GM12878 (cell line): ENCODE data around the gene CES3. TPM values are rescaled to one million over a fixed set of nuclear protein-coding genes. Genes with fewer than 3 reads are reported as not detected.

Experiments used
- ATAC-seq: fragments of 200-7000 bp; cut with Tn5 transposase; 3 replicates; pipeline ENCODE4 v1.9.1; 2020; ENCODE audit warnings: mild to moderate bottlenecking, moderate library complexity
- BruUV-seq: library from RNA; stranded (reverse); fragments of 400-500 nt; replicated peaks from 2 replicates; lab custom pipeline; 2021; lab: Mats Ljungman, UMichigan
- CTCF ChIA-PET: fragments of 300-600 bp; sonication (Branson Sonifier 250); formaldehyde crosslinking; extraction: SDS; loops from one replicate; lab custom pipeline; 2021; ENCODE audit warnings: inconsistent platforms; lab: Yijun Ruan, JAX
- POLR2A ChIA-PET: fragments of 350-600 bp; formaldehyde crosslinking; extraction: SDS; loops from one replicate; lab custom pipeline; 2021; ENCODE audit warnings: inconsistent platforms; lab: Charles Lee
- RAD21 ChIA-PET: fragments of 300-600 bp; sonication (Branson Sonifier 250); formaldehyde crosslinking; loops from one replicate; lab custom pipeline; 2023; ENCODE audit warnings: antibody characterized with exemption; ENCODE audit not compliant: unreplicated experiment; lab: Charles Lee
- SMC1A ChIA-PET: fragments of 300-600 bp; sonication (Branson Sonifier 250); formaldehyde crosslinking; loops from one replicate; lab custom pipeline; 2023; ENCODE audit not compliant: unreplicated experiment, uncharacterized antibody; lab: Charles Lee
- DNase-seq: peaks from one replicate; pipeline ENCODE4 v3.0.0-alpha.2; 2011; ENCODE audit warnings: low read depth, low spot score
- FAIRE-seq: peaks from 3 replicates; lab custom pipeline; 2011; peaks lifted over from hg19 to GRCh38; lab: Jason Lieb, UNC
- H2AFZ ChIP-seq: 2 replicates; pipeline ENCODE4 v1.6.0; 2011; ENCODE audit warnings: low read depth, low read length, control low read depth; ENCODE audit not compliant: control insufficient read depth
- H3K27ac ChIP-seq: 2 replicates; pipeline ENCODE4 v1.5.1; 2011; ENCODE audit warnings: control low read depth; ENCODE audit not compliant: control insufficient read depth, insufficient read depth
- H3K27me3 ChIP-seq, 2 experiments: replicated peaks in 1 of 2; 2 replicates each; pipeline versions ENCODE4 v1.6.0 to v1.6.1; 2011; ENCODE audit warnings: low read length in 1 of 2; ENCODE audit not compliant: control insufficient read depth in 2 of 2, insufficient read depth in 2 of 2
- H3K36me3 ChIP-seq, 2 experiments: 2 replicates each; pipeline ENCODE4 v1.5.1; 2011; ENCODE audit warnings: low read length in 1 of 2; ENCODE audit not compliant: control insufficient read depth in 2 of 2, insufficient read depth in 2 of 2
- H3K4me1 ChIP-seq: 2 replicates; pipeline ENCODE4 v1.6.1; 2011; ENCODE audit warnings: mild to moderate bottlenecking, low read length, moderate library complexity, mixed read lengths; ENCODE audit not compliant: control insufficient read depth, insufficient read depth
- H3K4me2 ChIP-seq: 2 replicates; pipeline ENCODE4 v1.6.0; 2011; ENCODE audit warnings: control low read depth; ENCODE audit not compliant: control insufficient read depth, insufficient read depth
- H3K4me3 ChIP-seq: fragments of 200-600 bp; sonication (generic); 2 replicates; pipeline ENCODE4 v1.5.1; 2016
- H3K79me2 ChIP-seq: 2 replicates; pipeline ENCODE4 v1.6.0; 2011; ENCODE audit warnings: low read length; ENCODE audit not compliant: control insufficient read depth, insufficient read depth
- H3K9ac ChIP-seq: 2 replicates; pipeline ENCODE4 v1.8.0; 2011; ENCODE audit warnings: low read length, control low read depth, mixed read lengths; ENCODE audit not compliant: control insufficient read depth, insufficient read depth
- H3K9me3 ChIP-seq: replicated peaks from 3 replicates; pipeline ENCODE4 v1.5.1; 2011; ENCODE audit warnings: mild to moderate bottlenecking, low read length; ENCODE audit not compliant: control insufficient read depth, insufficient read depth
- H4K20me1 ChIP-seq: 2 replicates; pipeline ENCODE4 v1.6.0; 2011; ENCODE audit not compliant: control insufficient read depth, insufficient read depth
- CBX3 ChIP-seq: fragments of 200-600 bp; sonication (generic); IDR thresholded peaks from 2 replicates; pipeline ENCODE4 v1.6.1; 2016; ENCODE audit warnings: low read depth, borderline replicate concordance
- CHD2 ChIP-seq: IDR thresholded peaks from 2 replicates; pipeline ENCODE4 v1.6.1; 2011; ENCODE audit warnings: low read depth, low read length, improper control_type of control experiment, borderline replicate concordance
- GABPA ChIP-seq: IDR thresholded peaks from 2 replicates; pipeline ENCODE4 v1.6.1; 2014; ENCODE audit warnings: antibody characterized with exemption, low read depth, mild to moderate bottlenecking, inconsistent platforms
- JUNB ChIP-seq: IDR thresholded peaks from 2 replicates; pipeline ENCODE4 v1.6.1; 2016; ENCODE audit warnings: antibody characterized with exemption, mild to moderate bottlenecking
- MEF2B ChIP-seq: fragments of 450-650 bp; IDR thresholded peaks from 2 replicates; pipeline ENCODE4 v1.6.1; 2018; ENCODE audit warnings: mild to moderate bottlenecking, moderate library complexity; ENCODE audit not compliant: partially characterized antibody, poor library complexity, severe bottlenecking
- NBN ChIP-seq: fragments of 450-650 bp; IDR thresholded peaks from 2 replicates; pipeline ENCODE4 v1.6.1; 2016
- SIN3A ChIP-seq: IDR thresholded peaks from 2 replicates; pipeline ENCODE4 v1.6.1; 2012; ENCODE audit warnings: low read depth, low read length, improper control_type of control experiment
- SMC3 ChIP-seq: IDR thresholded peaks from 2 replicates; pipeline ENCODE4 v1.6.1; 2011; ENCODE audit warnings: low read length, improper control_type of control experiment, borderline replicate concordance
- WGBS: methylation state at CpG from one replicate; pipeline ENCODE4 v1.1.6; 2016; ENCODE audit warnings: low lambda C conversion rate; ENCODE audit not compliant: insufficient replicate concordance, insufficient coverage; ENCODE audit errors: missing lambda C conversion rate; 5-methylcytosine and 5-hydroxymethylcytosine counted together
- in situ Hi-C: fragments of 300-500 bp; cut with MboI; formaldehyde crosslinking; loops from 9 replicates; pipeline ENCODE4 v1.14.3; 2018; ENCODE audit warnings: mixed read lengths
- intact Hi-C: fragments of 100-400 bp; cut with micrococcal nuclease; formaldehyde crosslinking; loops from one replicate; pipeline ENCODE4 v1.14.2; 2022; ENCODE audit not compliant: unreplicated experiment
- polyA plus RNA-seq, 11 experiments: library from polyadenylated mRNA; depleted of rRNA in 4 of 11; unstranded in 6 of 11; stranded (reverse) in 5 of 11; fragments of >200 nt; fragmentation: Nextera tagmentation in 4 of 11; fragmentation: Illumina TruSeq in 1 of 11; extraction: Ambion mirVana in 4 of 11; extraction: Trizol in 1 of 11; gene quantifications; 1 replicate in 1 of 11; 2 replicates in 10 of 11; pipeline versions ENCODE4 v1.2.1 to v1.2.3, GENCODE V29; 2011 to 2016; ENCODE audit warnings: inconsistent platforms in 2 of 11, missing spikeins in 2 of 11, low read depth in 1 of 11
- total RNA-seq, 4 experiments: library from RNA; depleted of rRNA in 3 of 4; stranded (reverse); fragments of >200 nt in 3 of 4; fragmentation: Illumina TruSeq in 1 of 4; extraction: Trizol in 1 of 4; gene quantifications; 2 replicates each; pipeline versions ENCODE4 v1.2.1 to v1.2.3, GENCODE V29; 2013 to 2021
- TF ChIP-seq, protein P1 (sequence below): fragments of 450-650 bp; formaldehyde crosslinking; IDR thresholded peaks from 2 replicates; pipeline ENCODE4 v1.4.0; 2022; ENCODE audit warnings: mild to moderate bottlenecking, moderate library complexity

Gene CES3
- total and polyA plus RNA-seq, 10 of the 15 experiments (the other 5 are each of a cell fraction or from before 2014, with no cell fraction given), result 0.09 to 3.1 (median 0.76) TPM

DNA sequence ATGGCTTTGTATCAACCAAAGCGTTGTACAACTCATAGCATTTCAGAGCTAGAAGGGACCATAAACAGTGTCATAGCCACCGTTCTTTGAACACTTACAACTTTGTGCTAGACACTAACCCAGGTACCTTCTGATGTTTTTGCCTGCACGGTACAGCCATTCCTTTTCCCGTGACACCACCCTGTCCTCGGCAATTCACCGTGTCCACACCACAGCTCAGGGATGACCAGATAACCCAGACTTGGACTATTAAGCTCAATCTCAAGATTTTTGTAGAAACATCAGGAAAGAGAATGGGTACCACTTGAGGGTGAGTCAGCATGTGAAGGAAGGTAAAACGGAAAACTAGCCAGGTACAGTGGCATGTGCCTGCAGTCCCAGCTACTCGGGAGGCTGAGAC lies 58.1 kb downstream of the CES3 start:
- Histone ChIP-seq H3K4me2 (no peak overlapping the region), H3K4me1 (peaks cover 5% of the 10 kb centered on the region; the same call in 1 of the 2 replicates), H3K27ac (no peak overlapping the region), H3K9ac (no peak overlapping the region), H3K9me3 (no peaks in the 10 kb centered on the region), H3K36me3 (no peaks in the 10 kb centered on the region)
- ATAC-seq, result no peak
- intact Hi-C loops, result loop anchor here (2.0 to 10.0 kb wide), 2 partner anchors 64 to 132 kb away; partner anchors contain the start of gene B3GNT9
- POLR2A ChIA-PET, result interaction anchor here (0.6 to 2.1 kb wide), 4 partner anchors 9 to 151 kb away, joined by 3 to 15 read pairs (median 6); partner anchors contain the start of genes CBFB and NOL3
- RAD21 ChIA-PET, result interaction anchor here (0.8 to 4.8 kb wide), 12 partner anchors 9 to 151 kb away, joined by 3 to 85 read pairs (median 11); partner anchors contain the start of genes CBFB, FBXL8, NOL3 and TRADD
- no TSS peak for BruUV-seq
- TF ChIP-seq, protein P1, sequence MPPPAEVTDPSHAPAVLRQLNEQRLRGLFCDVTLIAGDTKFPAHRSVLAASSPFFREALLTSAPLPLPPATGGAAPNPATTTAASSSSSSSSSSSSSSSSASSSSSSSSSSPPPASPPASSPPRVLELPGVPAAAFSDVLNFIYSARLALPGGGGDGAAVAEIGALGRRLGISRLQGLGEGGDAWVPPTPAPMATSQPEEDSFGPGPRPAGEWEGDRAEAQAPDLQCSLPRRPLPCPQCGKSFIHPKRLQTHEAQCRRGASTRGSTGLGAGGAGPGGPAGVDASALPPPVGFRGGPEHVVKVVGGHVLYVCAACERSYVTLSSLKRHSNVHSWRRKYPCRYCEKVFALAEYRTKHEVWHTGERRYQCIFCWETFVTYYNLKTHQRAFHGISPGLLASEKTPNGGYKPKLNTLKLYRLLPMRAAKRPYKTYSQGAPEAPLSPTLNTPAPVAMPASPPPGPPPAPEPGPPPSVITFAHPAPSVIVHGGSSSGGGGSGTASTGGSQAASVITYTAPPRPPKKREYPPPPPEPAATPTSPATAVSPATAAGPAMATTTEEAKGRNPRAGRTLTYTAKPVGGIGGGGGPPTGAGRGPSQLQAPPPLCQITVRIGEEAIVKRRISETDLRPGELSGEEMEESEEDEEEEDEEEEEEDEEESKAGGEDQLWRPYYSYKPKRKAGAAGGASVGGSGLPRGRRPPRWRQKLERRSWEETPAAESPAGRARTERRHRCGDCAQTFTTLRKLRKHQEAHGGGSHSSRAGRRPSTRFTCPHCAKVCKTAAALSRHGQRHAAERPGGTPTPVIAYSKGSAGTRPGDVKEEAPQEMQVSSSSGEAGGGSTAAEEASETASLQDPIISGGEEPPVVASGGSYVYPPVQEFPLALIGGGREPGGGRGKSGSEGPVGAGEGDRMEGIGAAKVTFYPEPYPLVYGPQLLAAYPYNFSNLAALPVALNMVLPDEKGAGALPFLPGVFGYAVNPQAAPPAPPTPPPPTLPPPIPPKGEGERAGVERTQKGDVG, result no peak
- TF ChIP-seq SMC3 (no peak), CBX3 (no peak), GABPA (no peak), NBN (no peak), CHD2 (no peak), SIN3A (no peak), MEF2B (no peak), JUNB (no peak)
- TF ChIP-seq, all 136 proteins: peak for 0
- FAIRE-seq, result no peak
- no peak overlapping the region for H2AFZ ChIP-seq
- H3K4me3 ChIP-seq, result no peak overlapping the region
- no peaks in the 10 kb centered on the region for H4K20me1 ChIP-seq
- in situ Hi-C loops, result loop anchor here (5.0 kb wide), 2 partner anchors 83 to 133 kb away; partner anchors contain the start of gene B3GNT9
- H3K79me2 ChIP-seq, result no peaks in the 10 kb centered on the region
- no peaks in the 10 kb centered on the region; a peak in 2 of 4 replicates for H3K27me3 ChIP-seq
- CTCF ChIA-PET, result interaction anchor here (1.1 to 12.3 kb wide), 19 partner anchors 8 to 205 kb away, joined by 3 to 205 read pairs (median 16); partner anchors contain the start of genes B3GNT9, CBFB, FBXL8 and MATCAP1
- SMC1A ChIA-PET, result interaction anchor here (0.9 to 4.4 kb wide), 11 partner anchors 9 to 228 kb away, joined by 3 to 57 read pairs (median 7); partner anchors contain the start of genes CBFB and FHOD1
- DNase-seq, result no peak
- WGBS, result 70% methylated on average over 8 of the region's 8 CpGs
